ENCODE results near the gene TLE7. TPM values are rescaled to one million over a fixed set of nuclear protein-coding genes. Genes with fewer than 3 reads are reported as not detected.

The TLE7 gene
- total RNA-seq, 1 donor from 2014 or later: not detected

DNA sequence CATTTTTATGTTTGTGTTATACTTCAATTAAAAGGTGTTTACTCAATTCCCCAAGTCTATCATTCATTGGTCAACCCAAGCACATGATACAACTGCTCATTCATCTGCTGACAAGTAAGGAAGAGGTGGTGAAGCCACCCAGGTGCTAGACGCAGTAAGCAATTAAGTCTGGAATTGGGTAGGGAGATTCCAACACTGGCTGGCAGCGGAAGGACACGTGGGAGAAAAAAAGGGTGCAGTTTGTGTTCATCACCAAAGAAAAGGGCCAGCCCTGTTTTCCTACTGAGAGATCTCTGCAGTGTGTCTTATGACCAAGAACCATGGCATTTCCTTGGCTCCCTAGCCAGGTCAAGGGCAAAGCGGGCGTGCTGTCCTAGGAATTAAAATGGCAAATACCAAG lies 32.0 kb upstream of the TLE7 start:
- Mint-ChIP-seq H3K27me3 (no peaks in the 10 kb centered on the region), H3K27ac (no peak overlapping the region), H3K9me3 (ENCODE audit: low read depth) (no peaks in the 10 kb centered on the region), H3K4me3 (ENCODE audit: low read depth) (no peak overlapping the region), H3K36me3 (ENCODE audit: insufficient read depth) (peaks cover 16% of the 10 kb centered on the region), H3K4me1 (ENCODE audit: low read depth) (no peaks in the 10 kb centered on the region)
- DNase-seq (ENCODE audit: low spot score, unreplicated experiment): no peak
- TF ChIP-seq, protein P1, sequence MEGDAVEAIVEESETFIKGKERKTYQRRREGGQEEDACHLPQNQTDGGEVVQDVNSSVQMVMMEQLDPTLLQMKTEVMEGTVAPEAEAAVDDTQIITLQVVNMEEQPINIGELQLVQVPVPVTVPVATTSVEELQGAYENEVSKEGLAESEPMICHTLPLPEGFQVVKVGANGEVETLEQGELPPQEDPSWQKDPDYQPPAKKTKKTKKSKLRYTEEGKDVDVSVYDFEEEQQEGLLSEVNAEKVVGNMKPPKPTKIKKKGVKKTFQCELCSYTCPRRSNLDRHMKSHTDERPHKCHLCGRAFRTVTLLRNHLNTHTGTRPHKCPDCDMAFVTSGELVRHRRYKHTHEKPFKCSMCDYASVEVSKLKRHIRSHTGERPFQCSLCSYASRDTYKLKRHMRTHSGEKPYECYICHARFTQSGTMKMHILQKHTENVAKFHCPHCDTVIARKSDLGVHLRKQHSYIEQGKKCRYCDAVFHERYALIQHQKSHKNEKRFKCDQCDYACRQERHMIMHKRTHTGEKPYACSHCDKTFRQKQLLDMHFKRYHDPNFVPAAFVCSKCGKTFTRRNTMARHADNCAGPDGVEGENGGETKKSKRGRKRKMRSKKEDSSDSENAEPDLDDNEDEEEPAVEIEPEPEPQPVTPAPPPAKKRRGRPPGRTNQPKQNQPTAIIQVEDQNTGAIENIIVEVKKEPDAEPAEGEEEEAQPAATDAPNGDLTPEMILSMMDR (IDR thresholded peaks at IDR 0.05; ENCODE audit: unreplicated experiment): no peak

GRCh38 chr16:71472931-71473330 lies 31.1 kb upstream of the TLE7 start:
- Mint-ChIP-seq H3K9me3 (ENCODE audit: low read depth) (no peaks in the 10 kb centered on the region), H3K4me1 (ENCODE audit: low read depth) (no peaks in the 10 kb centered on the region), H3K27ac (no peak overlapping the region), H3K4me3 (ENCODE audit: low read depth) (no peak overlapping the region), H3K36me3 (ENCODE audit: insufficient read depth) (peaks cover 14% of the 10 kb centered on the region), H3K27me3 (no peaks in the 10 kb centered on the region)
- DNase-seq (ENCODE audit: low spot score, unreplicated experiment): no peak
- TF ChIP-seq, protein P1 (IDR thresholded peaks at IDR 0.05; ENCODE audit: unreplicated experiment): no peak

- H3K36me3 Mint-ChIP-seq (ENCODE audit: insufficient read depth): peaks cover 14% of the 10 kb centered on the region
- H3K9me3 Mint-ChIP-seq (ENCODE audit: low read depth): no peaks in the 10 kb centered on the region
- no peaks in the 10 kb centered on the region for H3K4me1 Mint-ChIP-seq (ENCODE audit: low read depth)
- H3K27ac Mint-ChIP-seq: no peak overlapping the region
- no peak overlapping the region for H3K4me3 Mint-ChIP-seq (ENCODE audit: low read depth)
- H3K27me3 Mint-ChIP-seq: no peaks in the 10 kb centered on the region
- no peak for DNase-seq (ENCODE audit: low spot score, unreplicated experiment)
- TF ChIP-seq, protein P1 (IDR thresholded peaks at IDR 0.05; ENCODE audit: unreplicated experiment): no peak
Measured at GRCh38 chr16:71472051-71472450, 30.2 kb upstream of the TLE7 start.

DNA sequence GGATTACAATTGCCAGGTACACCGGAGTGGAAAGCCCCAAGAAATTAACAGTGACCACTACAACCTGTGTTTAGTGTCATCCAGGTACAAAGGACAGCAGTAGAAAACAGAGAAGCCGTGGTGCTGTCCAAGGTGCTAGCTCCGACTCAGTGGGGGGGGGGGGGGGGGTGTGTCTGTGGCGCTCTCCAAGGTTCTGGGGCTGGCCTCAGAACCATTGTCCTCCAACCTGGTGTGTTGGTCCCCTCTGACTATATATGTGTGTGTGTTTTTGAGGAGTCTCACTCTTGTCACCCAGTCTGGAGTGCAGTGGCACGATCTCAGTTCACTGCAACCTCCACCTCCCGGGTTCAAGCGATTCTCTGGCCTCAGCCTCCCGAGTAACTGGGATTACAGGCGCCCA lies 26.0 kb upstream of the TLE7 start:
- H3K36me3 Mint-ChIP-seq (ENCODE audit: insufficient read depth): no peaks in the 10 kb centered on the region
- DNase-seq (ENCODE audit: low spot score, unreplicated experiment): peak; percentile 37
- peaks cover 3% of the 10 kb centered on the region for H3K4me1 Mint-ChIP-seq (ENCODE audit: low read depth)
- no peak overlapping the region for H3K4me3 Mint-ChIP-seq (ENCODE audit: low read depth)
- H3K9me3 Mint-ChIP-seq (ENCODE audit: low read depth): no peaks in the 10 kb centered on the region
- H3K27me3 Mint-ChIP-seq: no peaks in the 10 kb centered on the region
- H3K27ac Mint-ChIP-seq: no peak overlapping the region
- TF ChIP-seq, protein P1 (IDR thresholded peaks at IDR 0.05; ENCODE audit: unreplicated experiment): no peak

DNA sequence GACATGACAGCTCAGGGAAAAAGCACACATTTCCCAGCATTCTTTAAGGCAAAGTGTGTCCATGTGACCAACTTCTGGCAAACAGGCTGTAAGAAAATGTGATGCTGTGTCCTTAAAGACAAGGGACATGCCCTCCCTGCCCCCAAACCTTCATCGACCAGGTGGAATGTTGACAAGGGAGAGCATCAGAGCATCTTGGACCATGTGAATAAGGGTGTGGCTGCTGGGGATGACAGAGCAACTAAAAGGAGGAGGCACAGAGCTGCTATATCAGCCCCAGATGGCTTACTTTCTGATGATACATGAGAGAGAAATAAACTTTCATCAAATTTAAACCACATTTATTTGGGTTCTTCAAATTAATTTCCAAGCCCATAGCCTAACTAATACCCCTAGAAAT lies 22.4 kb upstream of the TLE7 start:
- Mint-ChIP-seq H3K27ac (no peak overlapping the region), H3K4me3 (ENCODE audit: low read depth) (no peak overlapping the region), H3K4me1 (ENCODE audit: low read depth) (peaks cover 12% of the 10 kb centered on the region), H3K36me3 (ENCODE audit: insufficient read depth) (no peaks in the 10 kb centered on the region), H3K9me3 (ENCODE audit: low read depth) (no peaks in the 10 kb centered on the region), H3K27me3 (no peaks in the 10 kb centered on the region)
- no peak for DNase-seq (ENCODE audit: low spot score, unreplicated experiment)
- TF ChIP-seq, protein P1 (IDR thresholded peaks at IDR 0.05; ENCODE audit: unreplicated experiment): no peak

Data from progenitor cell of endocrine pancreas (in vitro differentiated cells).